AG09319 (cell line): ENCODE data around the gene HOXD3.

ENCODE experiments used
- DNase-seq: peaks from one replicate; pipeline ENCODE4 v3.0.0-alpha.2; 2010; ENCODE audit warnings: low read depth; ENCODE audit errors: extremely low read depth
- TF ChIP-seq, protein P1 (sequence below): IDR thresholded peaks from 2 replicates; pipeline ENCODE4 v1.5.1; 2011; ENCODE audit warnings: low read depth, mild to moderate bottlenecking, inconsistent platforms, low read length, moderate library complexity

The HOXD3 gene

DNA sequence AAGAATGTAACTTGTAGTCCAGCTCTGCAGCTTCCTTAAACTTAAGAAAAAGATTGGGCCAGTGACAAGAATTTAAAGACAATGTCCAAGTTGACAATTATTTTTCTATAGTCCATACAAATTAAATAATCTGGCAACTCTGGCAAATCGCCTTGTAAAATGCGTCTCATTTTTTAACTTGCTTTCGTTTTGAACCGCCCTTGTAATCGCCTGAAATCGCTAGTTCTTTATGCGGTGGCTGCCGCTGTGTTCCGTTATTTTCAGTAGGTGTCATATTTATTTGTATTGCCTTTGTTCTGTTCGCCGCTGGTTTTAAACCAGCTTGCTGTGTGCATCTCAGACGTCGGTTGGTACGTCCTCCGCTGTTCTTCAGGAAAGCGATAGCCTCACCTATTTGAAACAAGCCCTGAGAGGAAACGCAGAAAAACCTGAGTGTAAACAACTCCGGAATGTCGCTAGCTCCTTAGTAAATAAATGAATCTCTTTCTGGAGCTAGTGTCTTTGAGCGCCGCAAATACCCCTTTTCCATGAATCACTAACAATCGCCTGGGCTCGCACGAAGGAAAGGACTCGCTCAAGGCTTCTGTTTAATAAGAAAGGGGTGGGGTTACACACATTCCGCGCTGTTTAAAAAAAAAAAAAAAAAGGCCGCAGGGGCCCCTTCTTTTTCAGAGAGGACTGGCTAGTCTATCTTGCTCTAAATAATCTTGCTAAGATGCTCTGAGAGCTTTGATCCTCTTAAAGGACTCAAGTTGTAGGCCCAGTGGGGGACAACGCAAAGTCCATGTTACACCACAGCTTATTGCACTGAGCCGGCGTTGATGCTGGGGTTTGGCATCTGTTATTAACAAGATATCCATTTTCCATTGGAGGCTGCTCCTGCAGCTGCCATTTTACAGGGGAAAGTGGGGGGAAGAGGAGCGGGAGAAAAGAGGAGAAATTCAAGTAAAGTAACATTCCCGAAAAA lies 24.6 kb upstream of the HOXD3 start:
- no peak for DNase-seq
- TF ChIP-seq, protein P1, sequence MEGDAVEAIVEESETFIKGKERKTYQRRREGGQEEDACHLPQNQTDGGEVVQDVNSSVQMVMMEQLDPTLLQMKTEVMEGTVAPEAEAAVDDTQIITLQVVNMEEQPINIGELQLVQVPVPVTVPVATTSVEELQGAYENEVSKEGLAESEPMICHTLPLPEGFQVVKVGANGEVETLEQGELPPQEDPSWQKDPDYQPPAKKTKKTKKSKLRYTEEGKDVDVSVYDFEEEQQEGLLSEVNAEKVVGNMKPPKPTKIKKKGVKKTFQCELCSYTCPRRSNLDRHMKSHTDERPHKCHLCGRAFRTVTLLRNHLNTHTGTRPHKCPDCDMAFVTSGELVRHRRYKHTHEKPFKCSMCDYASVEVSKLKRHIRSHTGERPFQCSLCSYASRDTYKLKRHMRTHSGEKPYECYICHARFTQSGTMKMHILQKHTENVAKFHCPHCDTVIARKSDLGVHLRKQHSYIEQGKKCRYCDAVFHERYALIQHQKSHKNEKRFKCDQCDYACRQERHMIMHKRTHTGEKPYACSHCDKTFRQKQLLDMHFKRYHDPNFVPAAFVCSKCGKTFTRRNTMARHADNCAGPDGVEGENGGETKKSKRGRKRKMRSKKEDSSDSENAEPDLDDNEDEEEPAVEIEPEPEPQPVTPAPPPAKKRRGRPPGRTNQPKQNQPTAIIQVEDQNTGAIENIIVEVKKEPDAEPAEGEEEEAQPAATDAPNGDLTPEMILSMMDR = no peak

DNA sequence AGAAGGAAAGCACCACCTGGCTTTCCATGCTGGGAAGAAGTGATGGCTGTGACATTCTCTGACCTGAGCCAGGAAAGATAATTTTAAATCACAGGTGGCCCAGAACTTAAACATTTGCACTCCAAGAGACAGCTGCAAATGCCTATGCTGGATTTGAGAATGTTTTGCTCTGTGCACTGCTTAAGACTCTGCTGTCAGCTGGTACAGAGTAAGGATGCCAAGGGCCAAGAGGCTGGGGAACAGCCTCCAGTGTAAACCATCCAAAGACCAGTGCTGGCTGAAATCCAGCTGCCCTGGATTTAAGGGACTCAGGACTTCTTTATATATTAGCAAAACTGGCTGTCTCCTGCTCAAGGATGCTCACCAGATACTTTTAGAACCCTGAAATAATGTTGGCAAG lies 23.7 kb upstream of the HOXD3 start:
- TF ChIP-seq, protein P1 = no peak
- DNase-seq = no peak

DNA sequence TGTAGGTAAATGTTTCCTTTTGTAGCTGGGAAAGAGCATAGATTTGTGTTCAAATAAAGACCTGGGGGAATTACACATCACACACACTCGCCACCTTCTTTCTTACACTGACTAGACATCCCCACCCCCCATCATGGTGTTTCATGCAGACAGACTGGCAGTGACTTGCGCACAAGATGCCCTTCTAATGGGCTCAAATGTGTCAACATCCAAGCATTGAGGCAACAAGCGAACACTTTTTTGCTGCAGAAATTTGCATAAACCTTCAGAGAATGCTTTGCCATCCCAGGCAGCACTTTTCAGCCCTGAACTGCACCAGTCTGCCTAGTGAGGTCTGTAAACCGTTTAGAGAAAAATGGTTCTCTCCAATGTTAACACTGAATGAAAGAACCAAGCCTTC lies 23.1 kb upstream of the HOXD3 start:
- TF ChIP-seq, protein P1 = no peak
- no peak for DNase-seq

DNA sequence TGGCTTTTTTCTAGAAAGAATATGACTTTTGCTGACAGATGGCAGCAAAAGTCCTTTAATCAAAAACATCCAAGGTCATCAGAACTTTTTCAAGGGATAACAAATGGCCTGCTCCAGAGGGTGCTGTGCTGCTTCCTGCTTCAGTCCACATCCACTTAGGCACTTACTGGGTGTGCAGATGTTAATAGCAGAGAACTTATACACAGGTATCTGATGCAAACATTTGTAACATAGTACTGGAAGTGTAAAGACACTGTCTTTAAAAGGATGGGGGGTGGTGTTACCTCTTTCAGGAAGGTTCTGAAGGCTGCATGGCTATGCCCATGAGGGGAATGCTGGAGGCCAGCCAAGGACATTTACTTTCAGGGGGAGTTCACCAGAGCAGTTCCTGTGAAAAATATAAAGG lies 22.1 kb upstream of the HOXD3 start:
- TF ChIP-seq, protein P1 = no peak
- DNase-seq = no peak

DNA sequence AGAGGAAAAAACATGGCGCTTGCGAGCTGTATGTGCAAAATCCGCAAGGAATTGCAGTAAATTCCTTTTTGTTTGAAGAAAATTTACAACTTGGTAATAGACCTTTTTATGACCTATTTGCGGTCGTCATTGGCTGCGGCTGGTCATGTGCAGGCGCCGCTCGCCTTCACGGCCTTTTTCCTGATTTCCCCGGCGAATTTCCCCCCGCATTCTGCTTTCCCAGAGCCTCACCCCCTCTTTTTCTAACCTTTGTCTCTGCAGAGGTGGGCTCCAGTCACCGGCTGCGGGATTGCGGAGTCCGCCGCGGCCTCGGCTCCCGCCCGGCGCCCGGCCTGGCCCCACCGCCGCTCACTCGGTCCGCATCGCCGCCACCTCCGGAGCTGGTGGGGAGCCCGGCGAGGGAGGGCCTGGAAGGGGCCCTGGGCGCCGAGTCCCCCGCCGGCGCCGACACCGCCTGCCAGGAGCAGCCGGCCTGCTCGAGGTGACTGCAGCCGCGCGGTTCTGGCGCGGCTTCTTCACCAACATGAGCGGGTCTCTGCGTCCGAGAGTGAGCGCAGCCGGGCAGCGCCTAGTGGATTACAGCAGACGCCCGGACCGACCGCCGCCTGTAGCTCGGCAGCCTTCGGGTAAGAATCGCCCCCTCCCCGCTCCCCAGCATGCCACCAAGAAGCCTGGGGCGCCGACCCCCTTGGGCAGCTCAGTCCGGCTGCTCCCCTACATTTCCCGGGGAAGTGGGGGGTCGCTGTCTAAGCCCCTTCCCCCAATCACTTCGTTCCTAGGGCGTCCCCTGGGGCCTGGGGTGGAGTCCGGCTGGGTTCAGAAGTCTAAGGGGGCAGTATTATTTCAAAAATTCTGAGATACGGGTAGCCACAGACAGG lies 20.5 kb upstream of the HOXD3 start:
- TF ChIP-seq, protein P1 = no peak
- no peak for DNase-seq

DNA sequence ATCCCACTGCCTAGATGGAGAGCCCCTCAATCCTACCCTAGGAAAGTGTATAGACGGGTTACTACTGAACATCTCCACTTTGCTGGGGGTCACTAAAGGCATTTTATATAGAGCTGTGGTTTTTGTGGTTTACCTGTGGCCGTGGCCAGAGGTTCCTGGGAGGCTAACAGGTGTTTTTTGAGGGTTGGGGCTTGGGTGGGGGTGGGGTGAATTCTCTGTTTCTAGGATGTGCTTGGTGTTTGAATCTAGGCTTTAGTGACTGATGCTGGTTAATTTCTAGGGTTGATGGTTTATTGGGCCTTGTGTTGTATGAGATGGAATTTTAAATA lies 19.9 kb upstream of the HOXD3 start:
- TF ChIP-seq, protein P1 = no peak
- DNase-seq = no peak

DNA sequence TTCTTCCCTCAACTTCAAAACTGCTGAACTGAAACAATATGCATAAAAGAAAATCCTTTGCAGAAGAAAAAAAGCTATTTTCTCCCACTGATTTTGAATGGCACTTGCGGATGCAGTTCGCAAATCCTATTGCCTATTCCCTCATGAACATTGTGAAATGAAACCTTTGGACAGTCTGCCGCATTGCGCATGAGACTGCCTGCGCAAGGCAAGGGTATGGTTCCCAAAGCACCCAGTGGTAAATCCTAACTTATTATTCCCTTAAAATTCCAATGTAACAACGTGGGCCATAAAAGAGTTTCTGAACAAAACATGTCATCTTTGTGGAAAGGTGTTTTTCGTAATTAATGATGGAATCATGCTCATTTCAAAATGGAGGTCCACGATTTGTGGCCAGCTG lies 19.2 kb upstream of the HOXD3 start:
- TF ChIP-seq, protein P1 = no peak
- DNase-seq = no peak
